Prostate gland (tissue), 2 donors: Measurements from ENCODE around the gene PEAR1. TPM values are rescaled to one million over a fixed set of nuclear protein-coding genes. Genes with fewer than 3 reads are reported as not detected.

ENCODE experiments used
- DNase-seq: peaks from one replicate; pipeline ENCODE4 v3.0.0-alpha.2; 2019; ENCODE audit warnings: low spot score
- H3K27ac ChIP-seq, 2 donors: fragments of 200-600 bp; sonication (generic); 2 replicates each; pipeline ENCODE4 v1.5.1; 2017 to 2019
- H3K27me3 ChIP-seq: fragments of 200-600 bp; sonication (generic); replicated peaks from 2 replicates; pipeline ENCODE4 v1.5.1; 2019; ENCODE audit not compliant: insufficient read depth
- H3K36me3 ChIP-seq, 2 donors: fragments of 200-600 bp; sonication (generic); 1 replicate in 1 of 2; 2 replicates in 1 of 2; pipeline versions ENCODE4 v1.5.1 to v1.8.1; 2017 to 2019
- H3K4me1 ChIP-seq: fragments of 200-600 bp; sonication (generic); replicated peaks from 2 replicates; pipeline ENCODE4 v1.5.1; 2019
- H3K4me3 ChIP-seq, 2 donors: fragments of 200-600 bp; sonication (generic); 2 replicates each; pipeline ENCODE4 v1.5.1; 2017 to 2019
- H3K9me3 ChIP-seq: fragments of 200-600 bp; sonication (generic); 2 replicates; pipeline ENCODE4 v1.5.1; 2017
- POLR2A ChIP-seq: fragments of 450-650 bp; IDR thresholded peaks from one replicate; pipeline ENCODE4 v1.6.1; 2016; ENCODE audit warnings: antibody characterized with exemption, mild to moderate bottlenecking
- POLR2AphosphoS5 ChIP-seq: sonication (generic); formaldehyde crosslinking; IDR thresholded peaks from one replicate; pipeline ENCODE4 v1.6.1; 2017; ENCODE audit warnings: antibody characterized with exemption
- WGBS: methylation state at CpG from one replicate; pipeline ENCODE4 v1.1.5; 2018; 5-methylcytosine and 5-hydroxymethylcytosine counted together
- intact Hi-C: fragments of 100-400 bp; cut with DNase I; formaldehyde crosslinking; loops from one replicate; pipeline ENCODE4 v1.14.2; 2022
- total RNA-seq, 2 donors: library from RNA; depleted of rRNA; stranded (reverse); fragments of >200 nt; gene quantifications; one replicate each; pipeline ENCODE4 v1.1.0, GENCODE V29; 2016
- TF ChIP-seq, protein P1 (sequence below), 4 experiments: fragments of 200-600 bp in 2 of 4; fragments of 450-650 bp in 2 of 4; sonication (generic) in 2 of 4; IDR thresholded peaks; 1 replicate in 3 of 4; 2 replicates in 1 of 4; pipeline ENCODE4 v1.5.1; 2016 to 2019; ENCODE audit warnings: antibody characterized with exemption in 4 of 4, mild to moderate bottlenecking in 2 of 4, moderate library complexity in 2 of 4

Gene PEAR1
- total RNA-seq, 2 donors from 2014 or later = 3.6 to 20.0 TPM

DNA sequence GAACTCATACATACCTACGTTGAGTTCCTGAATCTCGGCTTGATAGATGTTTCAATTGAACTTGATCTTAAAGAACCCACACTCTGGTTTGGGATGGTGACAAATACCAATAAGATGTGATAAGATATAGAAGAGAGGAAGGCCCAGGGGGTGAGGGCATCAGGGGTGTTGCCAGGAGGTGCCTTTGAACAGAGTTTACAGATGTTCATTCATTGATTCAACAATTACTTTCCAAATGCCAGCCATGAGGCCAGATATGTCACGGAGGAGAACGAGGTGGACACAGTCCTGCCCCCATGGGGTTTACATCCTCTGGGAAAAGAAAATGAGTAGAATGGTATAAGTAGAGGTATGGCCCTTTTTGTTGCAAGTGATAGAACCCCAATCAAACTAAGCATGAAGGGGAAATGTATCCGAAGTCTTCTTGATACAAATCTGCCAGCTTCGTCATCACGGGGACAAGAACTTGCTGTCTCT, 27.6 kb downstream of the PEAR1 start:
- no peaks in the 10 kb centered on the region for H3K4me1 ChIP-seq
- H3K36me3 ChIP-seq = no peaks in the 10 kb centered on the region
- DNase-seq = no peak
- no peaks in the 10 kb centered on the region for H3K9me3 ChIP-seq
- intact Hi-C loops = no loop called here
- no peak overlapping the region for H3K27ac ChIP-seq
- TF ChIP-seq POLR2AphosphoS5 = no peak
- H3K4me3 ChIP-seq = no peak overlapping the region
- no peaks in the 10 kb centered on the region for H3K27me3 ChIP-seq
- 66% methylated on average over 7 of the region's 7 CpGs for WGBS

DNA sequence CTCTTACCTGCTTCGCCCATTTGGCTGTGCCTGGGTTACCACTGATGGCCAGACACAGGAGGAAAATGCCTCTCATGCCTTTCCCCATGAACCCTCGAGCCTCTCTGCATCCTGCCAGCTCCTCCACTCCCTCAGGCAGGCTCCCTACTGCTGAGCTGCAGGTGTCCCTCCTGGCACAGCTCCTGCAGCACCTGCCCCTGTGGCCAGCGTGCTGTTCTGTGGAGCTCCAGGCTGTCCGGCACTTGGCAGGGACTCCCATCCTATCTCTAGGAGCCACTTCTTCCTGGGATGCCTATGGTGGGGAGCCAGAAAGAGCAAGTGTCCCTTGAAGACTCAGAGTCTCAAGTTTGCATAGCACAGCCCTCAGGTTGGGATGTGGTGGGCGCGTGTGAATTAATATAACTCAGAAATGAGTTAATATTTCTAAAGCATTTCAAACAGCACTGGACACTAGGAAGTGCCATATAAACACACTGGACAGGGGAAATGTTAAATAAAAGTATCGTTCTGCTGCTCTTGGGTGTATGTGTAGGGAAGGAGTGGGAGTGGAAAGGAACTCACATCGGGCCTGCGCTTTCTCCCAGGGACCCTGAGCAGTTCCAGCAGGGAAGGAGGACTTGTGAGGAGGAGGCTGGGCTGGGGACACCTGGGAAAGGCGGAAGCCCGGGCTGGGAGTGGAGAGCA, 29.6 kb downstream of the PEAR1 start:
- DNase-seq = no peak
- intact Hi-C loops = no loop called here
- H3K36me3 ChIP-seq = no peaks in the 10 kb centered on the region
- no peaks in the 10 kb centered on the region for H3K9me3 ChIP-seq
- TF ChIP-seq POLR2A (no peak), POLR2AphosphoS5 (no peak)
- TF ChIP-seq, protein P1, sequence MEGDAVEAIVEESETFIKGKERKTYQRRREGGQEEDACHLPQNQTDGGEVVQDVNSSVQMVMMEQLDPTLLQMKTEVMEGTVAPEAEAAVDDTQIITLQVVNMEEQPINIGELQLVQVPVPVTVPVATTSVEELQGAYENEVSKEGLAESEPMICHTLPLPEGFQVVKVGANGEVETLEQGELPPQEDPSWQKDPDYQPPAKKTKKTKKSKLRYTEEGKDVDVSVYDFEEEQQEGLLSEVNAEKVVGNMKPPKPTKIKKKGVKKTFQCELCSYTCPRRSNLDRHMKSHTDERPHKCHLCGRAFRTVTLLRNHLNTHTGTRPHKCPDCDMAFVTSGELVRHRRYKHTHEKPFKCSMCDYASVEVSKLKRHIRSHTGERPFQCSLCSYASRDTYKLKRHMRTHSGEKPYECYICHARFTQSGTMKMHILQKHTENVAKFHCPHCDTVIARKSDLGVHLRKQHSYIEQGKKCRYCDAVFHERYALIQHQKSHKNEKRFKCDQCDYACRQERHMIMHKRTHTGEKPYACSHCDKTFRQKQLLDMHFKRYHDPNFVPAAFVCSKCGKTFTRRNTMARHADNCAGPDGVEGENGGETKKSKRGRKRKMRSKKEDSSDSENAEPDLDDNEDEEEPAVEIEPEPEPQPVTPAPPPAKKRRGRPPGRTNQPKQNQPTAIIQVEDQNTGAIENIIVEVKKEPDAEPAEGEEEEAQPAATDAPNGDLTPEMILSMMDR (IDR thresholded peaks at IDR 0.05) = no peak
- peaks cover 9% of the 10 kb centered on the region for H3K27me3 ChIP-seq
- H3K4me3 ChIP-seq = no peak overlapping the region
- no peaks in the 10 kb centered on the region for H3K4me1 ChIP-seq
- H3K27ac ChIP-seq = no peak overlapping the region
- 21% methylated on average over 11 of the region's 11 CpGs for WGBS

DNA sequence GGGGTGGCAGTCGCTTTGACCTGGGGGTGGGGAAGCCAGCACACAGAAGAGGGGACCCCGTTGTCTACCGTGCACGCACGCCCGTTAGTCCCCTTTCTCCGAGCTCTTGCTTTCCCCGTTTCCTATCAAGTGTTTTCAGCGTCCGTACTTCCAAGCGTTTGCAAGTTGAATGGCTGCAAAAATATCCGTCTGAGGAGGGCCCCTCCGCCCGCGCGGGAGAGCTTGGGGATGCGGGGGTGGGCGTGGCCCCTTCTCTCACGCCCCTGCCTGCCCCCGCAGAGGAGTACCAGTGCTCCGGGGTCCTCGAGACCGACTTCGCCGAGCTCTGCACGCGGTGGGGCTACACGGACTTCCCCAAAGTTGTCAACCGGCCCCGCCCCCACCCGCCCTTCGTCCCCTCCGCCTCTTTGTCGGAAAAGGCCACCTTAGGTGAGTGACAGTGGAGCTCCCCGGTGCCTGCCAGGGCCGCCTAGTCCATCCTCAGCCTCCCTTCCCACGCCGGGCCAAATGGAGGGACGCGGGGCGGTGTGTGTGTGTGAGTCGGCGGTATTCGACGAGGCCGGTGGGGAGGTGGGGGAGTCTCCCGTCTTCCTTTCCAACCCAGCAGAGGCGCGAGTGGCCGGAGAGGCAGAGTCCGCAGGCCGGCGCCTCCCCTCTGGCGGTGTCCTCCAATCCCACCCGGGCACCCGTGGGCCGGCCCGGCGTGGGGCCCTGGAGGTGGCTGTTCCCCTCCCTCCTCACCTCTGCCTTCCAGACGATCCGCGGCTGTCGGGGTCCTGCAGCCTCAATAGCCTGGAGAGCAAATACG, 30.4 kb downstream of the PEAR1 start:
- H3K9me3 ChIP-seq = no peaks in the 10 kb centered on the region
- TF ChIP-seq POLR2A (no peak), POLR2AphosphoS5 (no peak)
- TF ChIP-seq, protein P1 (IDR thresholded peaks at IDR 0.05) = no peak
- H3K4me3 ChIP-seq = no peak overlapping the region
- DNase-seq = no peak
- H3K27me3 ChIP-seq = peaks cover 9% of the 10 kb centered on the region
- no peaks in the 10 kb centered on the region for H3K4me1 ChIP-seq
- intact Hi-C loops = no loop called here
- H3K36me3 ChIP-seq = no peaks in the 10 kb centered on the region
- no peak overlapping the region for H3K27ac ChIP-seq
- 4% methylated on average over 46 of the region's 64 CpGs for WGBS

DNA sequence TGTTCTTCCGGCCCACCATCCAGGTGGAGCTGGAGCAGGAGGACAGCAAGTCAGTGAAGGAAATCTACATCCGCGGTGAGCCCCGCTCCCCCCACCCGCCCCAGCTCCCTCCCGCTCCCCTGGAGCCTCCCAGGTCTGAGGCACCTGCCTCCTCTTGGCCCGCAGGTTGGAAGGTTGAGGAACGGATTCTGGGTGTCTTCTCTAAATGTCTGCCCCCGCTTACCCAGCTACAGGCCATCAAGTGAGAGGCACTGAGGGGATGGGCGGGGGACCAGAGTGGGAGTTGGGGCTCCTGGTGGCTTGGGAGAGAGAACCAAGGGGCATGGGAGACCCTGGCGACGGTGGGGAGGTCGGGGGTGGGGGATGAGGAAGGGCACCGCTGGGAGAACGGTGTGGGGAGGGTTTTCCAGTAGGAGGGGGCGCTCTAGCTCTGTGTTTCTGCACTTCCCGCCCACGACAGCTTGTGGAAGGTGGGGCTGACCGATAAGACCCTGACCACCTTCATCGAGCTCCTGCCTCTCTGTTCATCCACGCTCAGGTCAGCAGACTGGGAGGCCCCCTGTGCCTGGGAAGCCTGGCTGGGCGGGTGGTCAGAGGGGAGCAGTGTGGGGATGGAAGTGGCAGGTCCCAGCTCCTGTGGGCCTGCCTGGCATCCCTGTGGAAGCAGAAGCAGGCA, 31.1 kb downstream of the PEAR1 start:
- Histone ChIP-seq H3K36me3 (no peaks in the 10 kb centered on the region), H3K4me3 (no peak overlapping the region), H3K27ac (no peak overlapping the region), H3K9me3 (no peaks in the 10 kb centered on the region), H3K4me1 (no peaks in the 10 kb centered on the region), H3K27me3 (peaks cover 9% of the 10 kb centered on the region)
- intact Hi-C loops = no loop called here
- TF ChIP-seq, protein P1 (IDR thresholded peaks at IDR 0.05) = no peak
- TF ChIP-seq POLR2A (no peak), POLR2AphosphoS5 (no peak)
- no peak for DNase-seq
- 48% methylated on average over 22 of the region's 22 CpGs for WGBS
